ENCODE measurements around the gene HPCAL1. TPM values are rescaled to one million over a fixed set of nuclear protein-coding genes. Genes with fewer than 3 reads are reported as not detected.
"Not testable (repeated sequence)": the region's sequence is repeated elsewhere in the genome, so short reads cannot be mapped to it uniquely, and the experiment has no call there.

Gene HPCAL1
- total RNA-seq, 1 experiment from 2014 or later: 5.0 TPM

- Histone ChIP-seq H3K9me2 (replicated peaks; ENCODE audit: insufficient read depth, low read length) (no peaks in the 10 kb centered on the region), H3K36me3 (ENCODE audit: insufficient read depth, low read length) (no peaks in the 10 kb centered on the region), H4K20me1 (ENCODE audit: insufficient read depth, low read depth, low read length) (no peaks in the 10 kb centered on the region), H3K4me2 (ENCODE audit: low read depth, low read length, poor library complexity, severe bottlenecking) (no peak overlapping the region), H3K4me1 (ENCODE audit: low read length) (peaks cover 7% of the 10 kb centered on the region), H3K27me3 (ENCODE audit: low read length) (no peaks in the 10 kb centered on the region), H3K27ac (ENCODE audit: low read length) (no peak overlapping the region), H2AFZ (ENCODE audit: low read length) (no peak overlapping the region), H3K4me3 (ENCODE audit: low read length) (no peak overlapping the region), H3K9ac (ENCODE audit: low read length) (no peak overlapping the region), H3K9me3 (ENCODE audit: low read length) (no peaks in the 10 kb centered on the region), H3K79me2 (ENCODE audit: low read length) (no peaks in the 10 kb centered on the region)
- no peak for DNase-seq
These were observed 8.6 kb upstream of the HPCAL1 start for GRCh38 chr2:10294077-10294476.

GRCh38 chr2:10295649-10296048, 7.1 kb upstream of the HPCAL1 start:
- not testable (repeated sequence) for H4K20me1 ChIP-seq (ENCODE audit: insufficient read depth, low read depth, low read length); H2AFZ ChIP-seq (ENCODE audit: low read length); H3K27ac ChIP-seq (ENCODE audit: low read length); H3K79me2 ChIP-seq (ENCODE audit: low read length); H3K9ac ChIP-seq (ENCODE audit: low read length); H3K27me3 ChIP-seq (ENCODE audit: low read length); H3K4me1 ChIP-seq (ENCODE audit: low read length); DNase-seq; H3K4me2 ChIP-seq (ENCODE audit: low read depth, low read length, poor library complexity, severe bottlenecking); H3K9me3 ChIP-seq (ENCODE audit: low read length); H3K9me2 ChIP-seq (replicated peaks; ENCODE audit: insufficient read depth, low read length); H3K36me3 ChIP-seq (ENCODE audit: insufficient read depth, low read length); H3K4me3 ChIP-seq (ENCODE audit: low read length)

GRCh38 chr2:10296142-10296541, 6.6 kb upstream of the HPCAL1 start:
- no peaks in the 10 kb centered on the region for H4K20me1 ChIP-seq (ENCODE audit: insufficient read depth, low read depth, low read length)
- no peak overlapping the region for H3K4me3 ChIP-seq (ENCODE audit: low read length)
- no peaks in the 10 kb centered on the region for H3K27me3 ChIP-seq (ENCODE audit: low read length)
- no peak for DNase-seq
- H3K79me2 ChIP-seq (ENCODE audit: low read length): no peaks in the 10 kb centered on the region
- peaks cover 7% of the 10 kb centered on the region for H3K4me1 ChIP-seq (ENCODE audit: low read length)
- H3K9me2 ChIP-seq (replicated peaks; ENCODE audit: insufficient read depth, low read length): no peaks in the 10 kb centered on the region
- no peaks in the 10 kb centered on the region for H3K9me3 ChIP-seq (ENCODE audit: low read length)
- no peaks in the 10 kb centered on the region for H3K36me3 ChIP-seq (ENCODE audit: insufficient read depth, low read length)
- no peak overlapping the region for H2AFZ ChIP-seq (ENCODE audit: low read length)
- no peak overlapping the region for H3K27ac ChIP-seq (ENCODE audit: low read length)
- no peak overlapping the region for H3K4me2 ChIP-seq (ENCODE audit: low read depth, low read length, poor library complexity, severe bottlenecking)
- H3K9ac ChIP-seq (ENCODE audit: low read length): no peak overlapping the region

GRCh38 chr2:10297191-10297830, 5.4 kb upstream of the HPCAL1 start:
- Histone ChIP-seq H3K79me2 (ENCODE audit: low read length) (no peaks in the 10 kb centered on the region), H3K4me3 (ENCODE audit: low read length) (no peak overlapping the region), H3K27ac (ENCODE audit: low read length) (no peak overlapping the region), H3K9ac (ENCODE audit: low read length) (no peak overlapping the region), H3K9me2 (replicated peaks; ENCODE audit: insufficient read depth, low read length) (no peaks in the 10 kb centered on the region), H4K20me1 (ENCODE audit: insufficient read depth, low read depth, low read length) (no peaks in the 10 kb centered on the region), H3K4me1 (ENCODE audit: low read length) (peaks cover 12% of the 10 kb centered on the region), H3K36me3 (ENCODE audit: insufficient read depth, low read length) (no peaks in the 10 kb centered on the region), H3K27me3 (ENCODE audit: low read length) (no peaks in the 10 kb centered on the region), H3K4me2 (ENCODE audit: low read depth, low read length, poor library complexity, severe bottlenecking) (no peak overlapping the region), H3K9me3 (ENCODE audit: low read length) (no peaks in the 10 kb centered on the region), H2AFZ (ENCODE audit: low read length) (no peak overlapping the region)
- no peak for DNase-seq

- Histone ChIP-seq H4K20me1 (ENCODE audit: insufficient read depth, low read depth, low read length) (no peaks in the 10 kb centered on the region), H3K9ac (ENCODE audit: low read length) (no peak overlapping the region), H3K9me3 (ENCODE audit: low read length) (no peaks in the 10 kb centered on the region), H2AFZ (ENCODE audit: low read length) (no peak overlapping the region; the same call in 1 of the 2 replicates), H3K36me3 (ENCODE audit: insufficient read depth, low read length) (no peaks in the 10 kb centered on the region), H3K79me2 (ENCODE audit: low read length) (no peaks in the 10 kb centered on the region), H3K4me1 (ENCODE audit: low read length) (peaks cover 14% of the 10 kb centered on the region), H3K27me3 (ENCODE audit: low read length) (no peaks in the 10 kb centered on the region), H3K4me2 (ENCODE audit: low read depth, low read length, poor library complexity, severe bottlenecking) (no peak overlapping the region), H3K9me2 (replicated peaks; ENCODE audit: insufficient read depth, low read length) (no peaks in the 10 kb centered on the region), H3K27ac (ENCODE audit: low read length) (no peak overlapping the region), H3K4me3 (ENCODE audit: low read length) (no peak overlapping the region)
- DNase-seq: no peak
These were observed 4.7 kb upstream of the HPCAL1 start for GRCh38 chr2:10297959-10298531.

- H3K79me2 ChIP-seq (ENCODE audit: low read length); H3K9me2 ChIP-seq (replicated peaks; ENCODE audit: insufficient read depth, low read length); DNase-seq; H2AFZ ChIP-seq (ENCODE audit: low read length); H4K20me1 ChIP-seq (ENCODE audit: insufficient read depth, low read depth, low read length); H3K27ac ChIP-seq (ENCODE audit: low read length); H3K9ac ChIP-seq (ENCODE audit: low read length); H3K9me3 ChIP-seq (ENCODE audit: low read length); H3K27me3 ChIP-seq (ENCODE audit: low read length); H3K4me3 ChIP-seq (ENCODE audit: low read length); H3K4me2 ChIP-seq (ENCODE audit: low read depth, low read length, poor library complexity, severe bottlenecking); H3K36me3 ChIP-seq (ENCODE audit: insufficient read depth, low read length): not testable (repeated sequence)
- peaks cover 21% of the 10 kb centered on the region for H3K4me1 ChIP-seq (ENCODE audit: low read length)
These were observed 3.9 kb upstream of the HPCAL1 start for GRCh38 chr2:10298777-10299176.

- no peak overlapping the region for H3K9ac ChIP-seq (ENCODE audit: low read length)
These were observed 2.3 kb upstream of the HPCAL1 start for GRCh38 chr2:10300328-10300920.

GRCh38 chr2:10300997-10301940, 1.4 kb upstream of the HPCAL1 start:
- H3K4me1 ChIP-seq (ENCODE audit: low read length): peaks cover 23% of the 10 kb centered on the region
- H4K20me1 ChIP-seq (ENCODE audit: insufficient read depth, low read depth, low read length): no peaks in the 10 kb centered on the region
- no peak overlapping the region for H2AFZ ChIP-seq (ENCODE audit: low read length)
- no peaks in the 10 kb centered on the region for H3K79me2 ChIP-seq (ENCODE audit: low read length)
- H3K27me3 ChIP-seq (ENCODE audit: low read length): no peaks in the 10 kb centered on the region
- H3K9me3 ChIP-seq (ENCODE audit: low read length): no peaks in the 10 kb centered on the region
- H3K4me3 ChIP-seq (ENCODE audit: low read length): no peak overlapping the region
- no peak overlapping the region for H3K4me2 ChIP-seq (ENCODE audit: low read depth, low read length, poor library complexity, severe bottlenecking)
- H3K9ac ChIP-seq (ENCODE audit: low read length): no peak overlapping the region
- no peak for DNase-seq
- no peaks in the 10 kb centered on the region for H3K36me3 ChIP-seq (ENCODE audit: insufficient read depth, low read length)
- no peaks in the 10 kb centered on the region for H3K9me2 ChIP-seq (replicated peaks; ENCODE audit: insufficient read depth, low read length)
- no peak overlapping the region for H3K27ac ChIP-seq (ENCODE audit: low read length)

More at GRCh38 chr2:10300328-10300920, 2.3 kb upstream of the HPCAL1 start:
- H3K4me3 ChIP-seq (ENCODE audit: low read length): no peak overlapping the region
- H4K20me1 ChIP-seq (ENCODE audit: insufficient read depth, low read depth, low read length): no peaks in the 10 kb centered on the region
- H3K79me2 ChIP-seq (ENCODE audit: low read length): no peaks in the 10 kb centered on the region
- H3K9me2 ChIP-seq (replicated peaks; ENCODE audit: insufficient read depth, low read length): no peaks in the 10 kb centered on the region
- no peak overlapping the region for H3K27ac ChIP-seq (ENCODE audit: low read length)
- no peak for DNase-seq
- no peaks in the 10 kb centered on the region for H3K27me3 ChIP-seq (ENCODE audit: low read length)
- no peaks in the 10 kb centered on the region for H3K36me3 ChIP-seq (ENCODE audit: insufficient read depth, low read length)
- no peak overlapping the region for H3K4me2 ChIP-seq (ENCODE audit: low read depth, low read length, poor library complexity, severe bottlenecking)
- H3K9me3 ChIP-seq (ENCODE audit: low read length): no peaks in the 10 kb centered on the region
- H2AFZ ChIP-seq (ENCODE audit: low read length): no peak overlapping the region
- peaks cover 23% of the 10 kb centered on the region for H3K4me1 ChIP-seq (ENCODE audit: low read length)
